Astrocyte (in vitro differentiated cells and primary cell): ENCODE data around the gene ABCC3.

Source experiments
- EZH2 ChIP-seq: IDR thresholded peaks from 2 replicates; pipeline ENCODE4 v1.6.1; 2012; ENCODE audit warnings: mild to moderate bottlenecking, low read length, inconsistent platforms; ENCODE audit not compliant: insufficient read depth
- TF ChIP-seq, protein P1 (sequence below): IDR thresholded peaks from 2 replicates; pipeline ENCODE4 v1.5.1; 2011; ENCODE audit warnings: low read depth, mild to moderate bottlenecking, inconsistent platforms, low read length, moderate library complexity; ENCODE audit not compliant: insufficient read depth

DNA sequence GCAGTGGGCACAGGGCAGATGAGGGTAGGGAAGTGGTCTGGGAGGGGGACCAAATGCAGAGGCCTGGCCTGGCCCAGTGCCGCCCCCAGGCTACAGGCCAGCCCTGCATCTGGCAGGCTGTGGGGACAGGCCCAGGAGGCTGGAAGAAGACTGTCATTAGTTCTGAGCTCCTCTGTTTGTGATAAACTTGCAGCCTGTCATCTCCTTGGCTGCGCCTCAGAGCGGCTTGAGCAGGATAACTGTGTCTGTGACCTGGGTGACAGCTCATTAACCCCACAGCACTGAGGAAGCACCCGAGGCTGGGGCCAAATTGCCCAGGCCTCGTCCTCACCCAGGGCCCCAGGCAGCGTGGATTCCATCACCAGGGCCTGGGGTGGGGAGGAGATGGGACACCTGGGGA lies 23.9 kb downstream of the ABCC3 start:
- TF ChIP-seq, protein P1, sequence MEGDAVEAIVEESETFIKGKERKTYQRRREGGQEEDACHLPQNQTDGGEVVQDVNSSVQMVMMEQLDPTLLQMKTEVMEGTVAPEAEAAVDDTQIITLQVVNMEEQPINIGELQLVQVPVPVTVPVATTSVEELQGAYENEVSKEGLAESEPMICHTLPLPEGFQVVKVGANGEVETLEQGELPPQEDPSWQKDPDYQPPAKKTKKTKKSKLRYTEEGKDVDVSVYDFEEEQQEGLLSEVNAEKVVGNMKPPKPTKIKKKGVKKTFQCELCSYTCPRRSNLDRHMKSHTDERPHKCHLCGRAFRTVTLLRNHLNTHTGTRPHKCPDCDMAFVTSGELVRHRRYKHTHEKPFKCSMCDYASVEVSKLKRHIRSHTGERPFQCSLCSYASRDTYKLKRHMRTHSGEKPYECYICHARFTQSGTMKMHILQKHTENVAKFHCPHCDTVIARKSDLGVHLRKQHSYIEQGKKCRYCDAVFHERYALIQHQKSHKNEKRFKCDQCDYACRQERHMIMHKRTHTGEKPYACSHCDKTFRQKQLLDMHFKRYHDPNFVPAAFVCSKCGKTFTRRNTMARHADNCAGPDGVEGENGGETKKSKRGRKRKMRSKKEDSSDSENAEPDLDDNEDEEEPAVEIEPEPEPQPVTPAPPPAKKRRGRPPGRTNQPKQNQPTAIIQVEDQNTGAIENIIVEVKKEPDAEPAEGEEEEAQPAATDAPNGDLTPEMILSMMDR = no peak
- no peak for TF ChIP-seq EZH2
